Superior temporal gyrus (tissue), 1 donor: ENCODE data around the gene ACTR1B.
"Not testable (repeated sequence)": the region's sequence is repeated elsewhere in the genome, so short reads cannot be mapped to it uniquely, and the experiment has no call there.

Source experiments
- DNase-seq: peaks from one replicate; pipeline ENCODE4 v3.0.0-alpha.2; 2016; ENCODE audit errors: extremely low spot score

Gene ACTR1B

GRCh38 chr2:97658691-97659157 lies 5.1 kb downstream of the ACTR1B start:
- no peak for DNase-seq

- DNase-seq, result no peak
Observed at GRCh38 chr2:97657986-97658690, 5.7 kb downstream of the ACTR1B start.

GRCh38 chr2:97656905-97657587 lies 6.8 kb downstream of the ACTR1B start:
- DNase-seq, result no peak

- no peak for DNase-seq
Observed at GRCh38 chr2:97656129-97656755, 7.6 kb downstream of the ACTR1B start.

- no peak for DNase-seq
Observed at GRCh38 chr2:97654791-97655190, 9.1 kb downstream of the ACTR1B start.

GRCh38 chr2:97654309-97654708 lies 9.5 kb downstream of the ACTR1B start:
- DNase-seq, result peak; percentile 26

- no peak for DNase-seq
Observed at GRCh38 chr2:97653874-97654273, 10.0 kb downstream of the ACTR1B start.

- no peak for DNase-seq
Observed at GRCh38 chr2:97653473-97653872, 10.4 kb downstream of the ACTR1B start.

GRCh38 chr2:97651114-97651513 lies 12.7 kb downstream of the ACTR1B start:
- DNase-seq, result no peak

GRCh38 chr2:97646977-97647376 lies 16.9 kb downstream of the ACTR1B start:
- no peak for DNase-seq

- peak; percentile 99 for DNase-seq
Observed at GRCh38 chr2:97645695-97646629, 17.9 kb downstream of the ACTR1B start, which contains the start of gene COX5B. TSS of gene COX5B (plus strand) at chr2:97646062. CDS start at chr2:97646087, 25 bp downstream.

- peak; percentile 35 for DNase-seq
Observed at GRCh38 chr2:97645112-97645694, 18.6 kb downstream of the ACTR1B start.

GRCh38 chr2:97644023-97644717 lies 19.7 kb downstream of the ACTR1B start:
- DNase-seq, result no peak

GRCh38 chr2:97626049-97626430 lies 37.8 kb downstream of the ACTR1B start:
- DNase-seq, result not testable (repeated sequence)

- not testable (repeated sequence) for DNase-seq
Observed at GRCh38 chr2:97625354-97626048, 38.3 kb downstream of the ACTR1B start.

- not testable (repeated sequence) for DNase-seq
Observed at GRCh38 chr2:97622976-97623375, 40.9 kb downstream of the ACTR1B start.

GRCh38 chr2:97620492-97620891 lies 43.4 kb downstream of the ACTR1B start:
- not testable (repeated sequence) for DNase-seq

- not testable (repeated sequence) for DNase-seq
Observed at GRCh38 chr2:97618939-97619827, 44.7 kb downstream of the ACTR1B start.

- DNase-seq, result no peak
Observed at GRCh38 chr2:97617911-97618310, 45.9 kb downstream of the ACTR1B start.
